Hematopoietic multipotent progenitor cell treated with erythropoietin and hydrocortisone succinate and interleukin-3 and kit ligand, for 4 days (in vitro differentiated cells): ENCODE data around the gene ZNF555.
A peak's percentile ranks its signal among the peaks of the same experiment; 100 is the strongest.

Experiments used
- DNase-seq: peaks from one replicate; pipeline ENCODE4 v3.0.0-alpha.2; 2015

Gene ZNF555

DNA sequence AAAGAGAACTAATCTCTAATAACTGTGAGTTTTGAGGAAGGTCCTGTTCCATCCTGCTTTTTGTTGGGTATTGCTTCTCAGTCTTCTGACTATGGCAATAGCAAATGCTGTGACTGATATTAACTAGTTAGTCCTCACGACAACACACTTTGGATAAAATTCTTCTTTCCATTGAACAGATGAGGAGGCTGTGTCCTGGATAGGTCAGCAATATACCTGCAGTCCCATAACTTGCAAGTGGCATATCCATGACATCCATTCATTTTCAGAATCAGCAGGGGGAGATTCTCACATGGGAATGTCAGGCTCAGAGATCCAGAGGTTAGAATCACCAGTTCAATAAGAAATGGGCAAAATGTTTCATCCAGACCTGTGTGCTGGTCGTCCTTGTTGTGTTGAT is 14.3 kb upstream of the ZNF555 start:
- no peak for DNase-seq

DNA sequence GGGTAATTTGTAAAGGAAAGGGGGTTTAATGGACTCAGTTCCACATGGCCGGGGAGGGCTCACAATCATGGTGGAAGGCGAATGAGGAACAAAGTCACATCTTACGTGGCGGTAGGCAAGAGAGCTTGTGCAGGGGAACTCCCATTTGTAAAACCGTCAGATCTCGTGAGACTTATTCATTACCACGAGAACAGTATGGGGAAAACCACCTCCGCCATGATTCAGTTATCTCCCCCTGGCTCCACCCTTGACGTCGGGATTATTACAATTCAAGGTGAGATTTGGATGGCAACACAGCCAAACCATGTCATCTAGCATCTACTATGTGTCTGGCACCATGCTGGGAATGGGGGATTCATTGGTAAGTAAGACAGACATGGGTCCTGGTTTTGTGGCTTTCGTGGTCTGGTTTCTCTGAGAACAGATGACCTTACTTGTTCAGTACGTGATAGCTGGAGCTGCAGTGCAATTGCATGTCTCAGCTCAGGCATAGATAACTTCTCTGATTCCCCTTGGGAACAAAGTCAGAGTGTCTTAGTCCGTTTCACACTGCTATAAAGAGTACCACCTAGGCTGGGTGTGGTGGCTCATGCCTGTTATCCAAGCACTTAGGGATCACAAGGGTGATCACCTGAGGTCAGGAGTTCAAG is 13.3 kb upstream of the ZNF555 start:
- peak; percentile 20 for DNase-seq

DNA sequence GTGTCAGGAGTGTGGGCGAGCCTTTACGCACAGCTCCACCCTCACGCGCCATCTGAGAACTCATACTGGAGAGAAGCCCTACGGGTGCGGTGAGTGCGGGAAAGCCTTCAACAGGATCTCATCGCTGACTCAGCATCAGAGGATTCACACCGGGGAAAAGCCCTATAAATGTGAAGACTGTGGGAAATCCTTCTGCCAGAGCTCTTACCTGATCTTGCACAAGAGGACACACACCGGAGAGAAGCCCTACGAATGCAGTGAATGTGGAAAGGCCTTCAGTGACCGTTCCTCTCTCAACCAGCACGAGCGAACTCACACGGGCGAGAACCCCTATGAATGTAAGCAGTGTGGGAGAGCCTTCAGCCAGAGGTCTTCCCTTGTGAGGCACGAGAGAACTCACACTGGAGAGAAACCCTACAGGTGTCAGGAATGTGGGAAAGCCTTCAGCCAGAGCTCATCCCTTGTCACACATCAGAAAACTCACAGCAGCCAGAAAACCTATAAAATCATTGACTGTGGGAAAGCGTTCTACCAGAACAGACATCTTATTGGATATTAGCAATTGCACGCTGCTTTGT is 6.9 kb upstream of the ZNF555 start:
- DNase-seq = no peak

DNA sequence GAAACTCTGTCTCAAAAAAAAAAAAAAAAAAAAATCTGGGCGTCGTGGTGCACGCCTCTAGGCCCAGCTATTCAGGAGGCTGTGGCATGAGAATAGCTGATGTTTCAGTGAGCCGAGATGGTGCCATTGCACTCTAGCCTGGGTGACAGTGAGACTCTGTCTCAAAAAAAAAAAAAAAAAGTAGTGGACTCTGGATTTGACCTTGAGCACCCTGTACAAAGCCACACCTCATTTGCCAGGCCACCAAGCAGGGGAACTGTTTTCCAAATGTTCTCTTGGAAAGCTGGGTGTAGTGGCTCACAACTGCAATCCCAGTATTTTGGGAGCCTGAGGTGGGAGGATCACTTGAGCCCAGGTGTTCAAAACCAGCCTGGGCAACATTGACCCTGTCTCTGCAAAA is 3.8 kb upstream of the ZNF555 start:
- DNase-seq = no peak

DNA sequence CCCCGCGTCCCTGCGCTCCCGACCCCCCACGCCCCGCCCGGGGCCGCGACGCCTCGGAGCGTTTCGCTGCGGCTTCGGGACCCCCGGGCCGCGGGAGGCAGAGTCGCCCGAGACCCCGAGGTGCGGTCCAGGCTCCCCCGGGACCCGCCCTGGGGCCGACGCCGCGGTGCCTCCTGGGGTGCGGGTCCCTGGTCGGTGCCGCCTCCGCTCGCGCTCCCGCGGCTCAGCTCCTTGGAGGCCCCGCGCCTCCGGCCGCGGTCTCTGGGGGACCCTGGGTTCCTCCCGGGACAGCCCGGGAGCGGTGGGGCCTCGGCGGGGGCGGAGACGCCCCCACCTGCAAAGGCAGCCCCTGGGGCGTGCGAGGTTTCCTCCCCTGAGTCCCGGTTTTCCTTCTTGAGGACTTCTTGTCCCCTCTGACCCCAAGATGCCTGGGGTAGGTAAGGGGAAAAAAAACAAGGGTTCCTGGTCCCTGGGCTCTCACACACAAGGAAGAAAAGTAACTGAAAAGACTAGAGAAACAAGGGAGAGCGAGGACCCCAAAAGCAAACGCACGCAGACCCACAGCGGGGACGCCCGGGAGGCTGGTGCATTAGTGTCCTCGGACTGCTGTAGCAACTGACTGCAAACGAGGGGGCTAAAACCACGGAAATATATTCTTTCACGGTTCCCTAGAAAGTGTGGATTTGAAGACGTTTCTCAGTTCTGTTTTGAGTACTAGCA is 740 bp downstream of the ZNF555 start:
- DNase-seq = peak; percentile 36

- DNase-seq = no peak
These were observed 3.8 kb downstream of the ZNF555 start for GRCh38 chr19:2845107-2845506.

GRCh38 chr19:2846180-2846894 is 5.1 kb downstream of the ZNF555 start:
- no peak for DNase-seq

DNA sequence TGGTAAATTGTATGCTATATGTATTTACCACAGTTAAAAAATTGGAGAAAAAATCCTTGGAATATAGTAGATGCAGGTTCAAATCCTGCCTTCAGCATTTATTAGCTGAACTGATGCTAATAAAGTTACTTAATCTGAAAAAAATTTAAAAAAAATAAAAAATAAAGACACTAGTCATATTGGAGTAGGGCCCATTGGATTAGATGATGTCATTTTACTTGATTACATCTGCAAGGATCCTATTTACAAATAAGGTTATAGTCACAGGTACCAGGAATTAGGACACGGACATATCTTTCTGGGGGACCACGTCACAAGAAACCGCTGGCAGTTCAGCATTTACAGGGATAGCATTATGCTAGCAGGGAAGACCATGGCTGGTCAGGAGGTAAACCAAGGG is 6.2 kb downstream of the ZNF555 start:
- DNase-seq = no peak

DNA sequence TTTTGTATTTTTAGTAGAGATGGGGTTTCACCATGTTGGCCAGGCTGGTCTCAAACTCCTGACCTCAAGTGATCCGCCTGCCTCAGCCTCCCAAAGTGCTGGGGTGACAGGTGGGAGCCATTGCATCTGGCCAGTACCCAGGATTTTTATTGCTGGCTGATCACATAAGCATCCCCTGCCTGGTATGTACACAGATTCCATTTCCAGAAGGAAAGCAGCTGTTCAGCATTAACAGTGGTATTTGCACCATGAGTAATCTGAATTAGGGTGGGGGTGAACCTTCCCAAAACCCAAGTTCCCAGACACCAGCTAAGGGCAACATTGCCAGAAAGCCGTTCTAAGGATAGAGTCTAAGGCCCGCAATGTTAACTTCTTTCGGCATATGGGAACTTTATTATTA is 7.3 kb downstream of the ZNF555 start:
- no peak for DNase-seq

DNA sequence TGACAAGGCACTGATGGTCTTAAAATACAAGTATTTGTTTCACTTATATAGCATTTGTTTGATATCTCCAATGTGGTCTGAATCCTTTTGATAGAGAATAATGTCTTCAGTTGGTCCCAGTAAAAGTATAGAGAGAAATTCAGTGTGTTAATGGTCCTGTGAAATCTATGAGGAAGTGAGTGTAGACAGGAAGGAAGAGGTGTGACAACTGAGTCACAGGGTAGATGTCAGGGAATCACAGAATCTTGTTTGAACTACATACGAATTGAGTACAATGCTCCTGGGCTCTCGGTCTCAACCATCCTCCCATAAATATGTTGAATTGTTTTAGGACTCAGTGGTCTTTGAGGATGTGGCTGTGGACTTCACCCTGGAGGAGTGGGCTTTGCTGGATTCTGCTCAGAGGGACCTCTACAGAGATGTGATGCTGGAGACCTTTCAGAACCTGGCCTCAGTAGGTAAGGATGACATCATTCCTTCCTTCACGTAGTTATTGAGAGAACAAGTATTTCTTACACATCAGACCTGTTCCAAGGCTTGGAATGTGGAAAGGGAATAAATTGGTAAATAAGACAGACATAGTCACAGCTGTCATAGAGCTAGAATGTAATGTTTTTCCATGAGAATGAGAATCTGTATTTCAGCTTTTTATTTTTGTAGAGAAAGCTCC is 9.1 kb downstream of the ZNF555 start:
- no peak for DNase-seq

DNA sequence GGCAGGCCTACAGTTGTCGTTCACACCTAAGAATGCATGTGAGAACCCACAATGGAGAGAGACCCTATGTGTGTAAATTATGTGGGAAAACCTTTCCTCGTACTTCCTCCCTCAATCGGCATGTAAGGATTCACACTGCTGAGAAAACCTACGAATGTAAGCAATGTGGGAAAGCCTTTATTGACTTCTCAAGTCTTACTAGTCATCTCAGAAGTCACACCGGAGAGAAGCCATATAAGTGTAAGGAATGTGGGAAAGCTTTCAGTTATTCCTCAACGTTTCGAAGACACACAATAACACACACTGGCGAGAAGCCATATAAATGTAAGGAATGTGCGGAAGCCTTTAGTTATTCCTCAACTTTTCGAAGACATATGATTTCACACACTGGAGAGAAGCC is 11.3 kb downstream of the ZNF555 start:
- DNase-seq = no peak

- no peak for DNase-seq
These were observed 11.8 kb downstream of the ZNF555 start for GRCh38 chr19:2853015-2853606.

DNA sequence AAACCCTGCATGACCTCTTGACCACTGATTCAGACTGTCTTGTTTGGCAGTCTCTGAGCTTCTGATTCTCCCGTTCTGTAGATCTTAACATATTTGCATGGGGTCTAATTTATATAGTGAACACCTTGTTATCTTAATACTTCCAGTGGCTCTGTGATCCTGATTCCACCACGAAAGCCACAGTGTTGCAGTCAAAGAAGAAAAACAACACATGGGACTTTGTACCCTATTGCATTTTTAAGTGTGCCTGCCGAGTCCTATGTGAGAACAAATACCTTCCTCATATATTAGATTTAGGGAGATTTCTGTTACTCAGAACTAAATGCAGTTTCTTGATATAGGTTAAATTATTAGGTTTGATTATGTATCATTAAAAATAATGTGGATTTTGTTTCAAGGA is 13.6 kb downstream of the ZNF555 start:
- no peak for DNase-seq

DNA sequence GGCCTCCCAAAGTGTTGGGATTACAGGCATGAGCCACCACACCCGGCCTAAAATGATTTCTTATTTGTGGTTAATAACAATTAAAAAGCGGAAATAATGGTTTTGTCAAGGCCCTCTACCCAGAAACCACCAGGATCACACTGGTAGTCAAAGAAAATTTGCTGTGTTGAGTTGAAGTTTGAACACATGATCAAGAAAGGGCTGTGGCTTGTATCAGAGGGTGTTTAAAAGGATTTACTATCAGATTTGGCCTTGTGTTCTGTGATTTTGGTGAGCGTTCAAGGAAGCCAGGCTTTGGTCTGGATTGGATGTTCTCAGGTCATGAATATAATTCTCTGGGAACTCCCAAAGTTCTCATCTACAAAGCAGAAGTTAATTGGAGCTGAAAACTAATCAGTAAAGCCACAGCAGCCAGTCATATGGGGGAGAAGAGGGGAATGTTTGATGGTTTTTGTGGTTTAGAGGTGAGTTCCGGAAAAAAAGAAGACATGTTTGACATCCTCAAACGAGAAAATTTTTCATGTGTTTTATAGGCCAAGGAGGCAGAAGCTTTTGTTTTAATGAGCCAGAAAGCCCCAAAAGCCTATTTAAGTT is 15.3 kb downstream of the ZNF555 start:
- DNase-seq = no peak

DNA sequence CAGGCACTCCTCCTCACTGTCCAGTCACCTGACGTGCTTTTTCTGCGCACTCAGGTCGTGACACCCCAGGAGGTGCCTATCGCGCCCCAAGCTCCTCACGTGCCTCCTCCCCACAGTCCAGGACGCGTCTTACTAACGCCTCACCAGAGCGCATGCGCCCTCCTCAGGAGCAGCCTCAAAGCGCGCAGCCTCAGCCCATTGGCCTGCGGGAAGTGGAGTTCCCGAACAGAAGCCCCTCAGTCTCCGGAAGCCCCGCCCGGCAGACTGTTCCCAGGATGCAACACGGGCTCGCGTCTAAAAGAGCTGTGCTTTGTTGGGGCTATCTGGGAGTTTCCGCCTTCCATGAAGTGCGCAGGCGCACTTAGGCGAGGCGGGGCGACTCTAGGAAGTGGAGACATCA is 17.6 kb downstream of the ZNF555 start:
- no peak for DNase-seq

DNA sequence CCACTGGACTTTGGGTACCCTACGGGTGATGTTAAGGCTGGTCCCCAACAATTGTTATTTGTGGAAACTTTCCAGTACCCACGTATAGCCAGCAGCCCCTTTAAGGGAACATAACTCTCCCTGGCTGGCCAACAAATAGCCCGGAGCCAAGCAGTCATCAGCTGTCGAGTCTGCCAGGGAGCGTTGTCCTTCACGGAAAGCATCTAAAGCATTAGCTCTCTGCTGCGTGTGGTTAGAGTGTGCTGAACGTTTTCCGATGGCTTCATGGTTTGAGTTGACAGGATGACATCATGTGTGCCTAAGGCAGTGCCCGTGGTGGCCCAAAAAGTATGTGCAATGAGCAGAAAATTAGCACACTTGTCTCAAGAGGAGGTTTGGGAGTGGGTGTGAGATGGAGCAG is 22.5 kb downstream of the ZNF555 start:
- DNase-seq = no peak

GRCh38 chr19:2865334-2866100 is 24.2 kb downstream of the ZNF555 start:
- peak; percentile 92 for DNase-seq

DNA sequence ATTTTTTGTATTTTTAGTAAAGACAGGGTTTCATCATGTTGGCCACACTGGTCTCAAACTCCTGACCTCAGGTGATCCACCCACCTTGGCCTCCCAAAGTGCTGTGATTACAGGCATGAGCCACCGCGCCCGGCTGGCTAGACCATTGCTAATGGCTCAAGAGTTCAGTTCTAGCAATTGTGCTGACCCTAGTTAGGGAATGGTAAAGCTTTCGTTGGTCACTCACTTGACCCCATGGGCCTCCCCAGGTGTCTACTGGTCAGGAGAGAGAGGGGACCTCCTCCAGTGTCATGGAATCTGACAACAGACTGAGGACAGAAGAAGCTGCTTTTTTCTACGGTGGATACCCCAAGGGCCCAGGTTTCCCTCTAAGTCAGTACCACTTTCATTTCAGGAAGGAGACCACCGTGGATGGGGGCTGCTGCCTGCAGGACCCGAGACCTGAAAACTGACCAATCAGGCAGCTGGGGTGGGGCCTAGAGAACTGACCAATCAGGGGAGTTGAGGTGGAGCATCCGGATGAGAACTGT is 25.3 kb downstream of the ZNF555 start:
- no peak for DNase-seq

- DNase-seq = no peak
These were observed 26.0 kb downstream of the ZNF555 start, which contains the start of gene ZNF556 for GRCh38 chr19:2867025-2867991. ZNF556 (plus strand) TSS chr19:2867335; CDS start chr19:2867422, 87 bp downstream.

GRCh38 chr19:2869618-2870017 is 28.3 kb downstream of the ZNF555 start:
- DNase-seq = no peak
